Calu3 (cell line): ENCODE data around the gene CAV2. TPM values are rescaled to one million over a fixed set of nuclear protein-coding genes. Genes with fewer than 3 reads are reported as not detected.

Experiments
- BruUV-seq: library from RNA; stranded (reverse); fragments of 400-500 nt; replicated peaks from 2 replicates; lab custom pipeline; 2021; lab: Mats Ljungman, UMichigan
- CTCF ChIA-PET: fragments of 300-600 bp; sonication (Branson Sonifier 250); formaldehyde crosslinking; loops from one replicate; lab custom pipeline; 2022; ENCODE audit warnings: antibody characterized with exemption; lab: Charles Lee
- DNase-seq: peaks from one replicate; pipeline ENCODE4 v3.0.0; 2022
- H3K27ac Mint-ChIP-seq: one replicate; pipeline ENCODE4 v1.8.0; 2022; ENCODE audit warnings: mixed read lengths; ENCODE audit not compliant: unreplicated experiment
- H3K27me3 Mint-ChIP-seq: one replicate; pipeline ENCODE4 v1.8.0; 2022; ENCODE audit warnings: mixed read lengths; ENCODE audit not compliant: unreplicated experiment
- H3K36me3 Mint-ChIP-seq: one replicate; pipeline ENCODE4 v1.8.0; 2022; ENCODE audit warnings: mild to moderate bottlenecking, moderate library complexity, mixed read lengths; ENCODE audit not compliant: insufficient read depth, unreplicated experiment
- H3K4me1 Mint-ChIP-seq: one replicate; pipeline ENCODE4 v1.8.0; 2022; ENCODE audit warnings: mild to moderate bottlenecking, low read depth, mixed read lengths; ENCODE audit not compliant: unreplicated experiment
- H3K4me3 Mint-ChIP-seq: one replicate; pipeline ENCODE4 v1.8.0; 2022; ENCODE audit warnings: mild to moderate bottlenecking, low read depth, moderate library complexity, mixed read lengths; ENCODE audit not compliant: unreplicated experiment
- H3K9me3 Mint-ChIP-seq: one replicate; pipeline ENCODE4 v1.8.0; 2022; ENCODE audit warnings: low read depth, mixed read lengths; ENCODE audit not compliant: unreplicated experiment
- CTCF ChIP-seq: fragments of 200-600 bp; IDR thresholded peaks from one replicate; pipeline ENCODE4 v1.8.0; 2022; ENCODE audit warnings: antibody characterized with exemption; ENCODE audit not compliant: unreplicated experiment
- intact Hi-C: fragments of 100-400 bp; cut with micrococcal nuclease; formaldehyde crosslinking; loops from one replicate; pipeline ENCODE4 v1.10.0; 2022; ENCODE audit not compliant: unreplicated experiment
- total RNA-seq: library from RNA; stranded (reverse); gene quantifications from 2 replicates; pipeline ENCODE4 v1.2.3, GENCODE V29; 2022

The CAV2 gene
- total RNA-seq, 1 experiment from 2014 or later: 76.4 TPM

GRCh38 chr7:116491887-116492653, 7.5 kb upstream of the CAV2 start:
- CTCF ChIA-PET: no interaction called here
- TF ChIP-seq CTCF: no peak
- Mint-ChIP-seq H3K36me3 (no peaks in the 10 kb centered on the region), H3K27me3 (no peaks in the 10 kb centered on the region), H3K4me3 (no peak overlapping the region), H3K9me3 (peaks cover 2% of the 10 kb centered on the region), H3K27ac (no peak overlapping the region), H3K4me1 (peaks cover 7% of the 10 kb centered on the region)
- no peak for DNase-seq
- no TSS peak for BruUV-seq
- intact Hi-C loops: no loop called here

- no peaks in the 10 kb centered on the region for H3K27me3 Mint-ChIP-seq
- intact Hi-C loops: no loop called here
- peaks cover 2% of the 10 kb centered on the region for H3K9me3 Mint-ChIP-seq
- no peaks in the 10 kb centered on the region for H3K36me3 Mint-ChIP-seq
- no TSS peak for BruUV-seq
- no peak overlapping the region for H3K27ac Mint-ChIP-seq
- no peak for TF ChIP-seq CTCF
- DNase-seq: no peak
- H3K4me3 Mint-ChIP-seq: no peak overlapping the region
- H3K4me1 Mint-ChIP-seq: peaks cover 7% of the 10 kb centered on the region
- CTCF ChIA-PET: no interaction called here
Observed at GRCh38 chr7:116492654-116493109, 6.9 kb upstream of the CAV2 start.

- H3K4me3 Mint-ChIP-seq: no peak overlapping the region
- DNase-seq: no peak
- H3K4me1 Mint-ChIP-seq: peaks cover 7% of the 10 kb centered on the region
- H3K9me3 Mint-ChIP-seq: peaks cover 2% of the 10 kb centered on the region
- TF ChIP-seq CTCF: no peak
- H3K36me3 Mint-ChIP-seq: no peaks in the 10 kb centered on the region
- intact Hi-C loops: no loop called here
- CTCF ChIA-PET: no interaction called here
- BruUV-seq: no TSS peak
- no peak overlapping the region for H3K27ac Mint-ChIP-seq
- H3K27me3 Mint-ChIP-seq: no peaks in the 10 kb centered on the region
Observed at GRCh38 chr7:116493449-116493848, 6.1 kb upstream of the CAV2 start.

GRCh38 chr7:116494472-116494871, 5.1 kb upstream of the CAV2 start:
- Mint-ChIP-seq H3K4me1 (peaks cover 14% of the 10 kb centered on the region), H3K27ac (no peak overlapping the region), H3K27me3 (no peaks in the 10 kb centered on the region), H3K36me3 (peaks cover 7% of the 10 kb centered on the region), H3K9me3 (peaks cover 2% of the 10 kb centered on the region), H3K4me3 (no peak overlapping the region)
- no peak for TF ChIP-seq CTCF
- intact Hi-C loops: no loop called here
- BruUV-seq: no TSS peak
- DNase-seq: no peak
- CTCF ChIA-PET: interaction anchor here (0.8 kb wide), 1 partner anchor 67 kb away, joined by 5 read pairs; no protein-coding TSS in a partner anchor
